ENCODE results near the gene METTL25B.

DNA sequence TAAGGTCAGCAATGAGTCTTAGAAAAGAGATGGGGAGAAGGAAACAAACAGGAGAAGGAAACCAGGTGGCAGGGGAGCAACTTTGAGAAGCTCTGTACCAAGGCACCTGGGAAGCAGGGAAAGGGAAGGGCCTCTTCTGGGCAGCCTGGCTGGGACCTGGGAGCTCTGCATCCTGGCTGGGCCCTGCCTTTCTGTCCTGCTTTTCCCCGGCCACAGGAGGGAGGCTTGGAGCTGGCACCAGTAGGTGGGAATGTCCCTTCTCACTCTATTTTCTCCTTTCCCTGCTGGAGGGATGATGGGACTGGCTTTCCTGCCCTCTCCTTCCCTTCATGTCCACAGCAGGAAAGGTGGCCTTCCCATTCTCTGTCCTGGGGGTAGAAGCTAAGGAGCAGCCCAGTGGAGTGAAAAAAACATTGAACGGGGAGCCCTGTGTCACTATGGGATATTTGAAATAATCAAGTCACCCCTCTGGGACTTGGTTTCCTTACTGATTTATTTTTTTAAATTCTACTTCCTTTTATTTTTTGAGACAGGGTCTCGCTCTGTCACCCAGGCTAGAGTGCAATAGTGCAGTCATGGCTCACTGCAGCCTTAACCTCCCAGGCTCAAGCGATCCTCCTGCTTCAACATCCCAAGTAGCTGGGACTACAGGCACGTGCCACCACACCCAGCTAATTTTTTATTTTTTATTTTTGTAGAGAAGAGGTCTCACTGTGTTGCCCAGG lies 45.9 kb upstream of the METTL25B start:
- TF ChIP-seq, protein P1, sequence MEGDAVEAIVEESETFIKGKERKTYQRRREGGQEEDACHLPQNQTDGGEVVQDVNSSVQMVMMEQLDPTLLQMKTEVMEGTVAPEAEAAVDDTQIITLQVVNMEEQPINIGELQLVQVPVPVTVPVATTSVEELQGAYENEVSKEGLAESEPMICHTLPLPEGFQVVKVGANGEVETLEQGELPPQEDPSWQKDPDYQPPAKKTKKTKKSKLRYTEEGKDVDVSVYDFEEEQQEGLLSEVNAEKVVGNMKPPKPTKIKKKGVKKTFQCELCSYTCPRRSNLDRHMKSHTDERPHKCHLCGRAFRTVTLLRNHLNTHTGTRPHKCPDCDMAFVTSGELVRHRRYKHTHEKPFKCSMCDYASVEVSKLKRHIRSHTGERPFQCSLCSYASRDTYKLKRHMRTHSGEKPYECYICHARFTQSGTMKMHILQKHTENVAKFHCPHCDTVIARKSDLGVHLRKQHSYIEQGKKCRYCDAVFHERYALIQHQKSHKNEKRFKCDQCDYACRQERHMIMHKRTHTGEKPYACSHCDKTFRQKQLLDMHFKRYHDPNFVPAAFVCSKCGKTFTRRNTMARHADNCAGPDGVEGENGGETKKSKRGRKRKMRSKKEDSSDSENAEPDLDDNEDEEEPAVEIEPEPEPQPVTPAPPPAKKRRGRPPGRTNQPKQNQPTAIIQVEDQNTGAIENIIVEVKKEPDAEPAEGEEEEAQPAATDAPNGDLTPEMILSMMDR (IDR thresholded peaks at IDR 0.05; ENCODE audit: insufficient read depth, low read length, poor library complexity, severe bottlenecking): no peak
- TF ChIP-seq EZH2phosphoT487 (conservative IDR thresholded peaks at IDR 0.05; ENCODE audit: low read length): no peak

All from SU-DHL-6 (cell line).